Small intestine (tissue), 7 donors: ENCODE data around the gene SLC49A3. TPM values are rescaled to one million over a fixed set of nuclear protein-coding genes. Genes with fewer than 3 reads are reported as not detected.

Source experiments
- DNase-seq, 2 donors: peaks; one replicate each; pipeline versions ENCODE4 v3.0.0 to v3.0.0-alpha.2; 2013
- FAIRE-seq: peaks from 2 replicates; lab custom pipeline; 2012; peaks lifted over from hg19 to GRCh38; lab: Jason Lieb, UNC
- H3K27ac ChIP-seq, 3 donors: one replicate each; pipeline ENCODE4 v1.5.1; 2013; ENCODE audit warnings: low read length in 2 of 3, mild to moderate bottlenecking in 2 of 3, control low read depth in 1 of 3, inconsistent platforms in 1 of 3, low read depth in 1 of 3, moderate library complexity in 1 of 3
- H3K27me3 ChIP-seq, 3 donors: one replicate each; pipeline ENCODE4 v1.6.1; 2013; ENCODE audit warnings: low read length in 3 of 3, inconsistent platforms in 1 of 3; ENCODE audit not compliant: control insufficient read depth in 3 of 3, insufficient read depth in 3 of 3
- H3K36me3 ChIP-seq, 3 donors: one replicate each; pipeline ENCODE4 v1.6.1; 2013; ENCODE audit warnings: low read length in 3 of 3, inconsistent platforms in 1 of 3, low read depth in 1 of 3, mild to moderate bottlenecking in 1 of 3, moderate library complexity in 1 of 3; ENCODE audit not compliant: control insufficient read depth in 3 of 3, insufficient read depth in 2 of 3
- H3K4me1 ChIP-seq, 3 donors: one replicate each; pipeline ENCODE4 v1.6.1; 2013; ENCODE audit warnings: low read length in 2 of 3, inconsistent platforms in 1 of 3, low read depth in 1 of 3, mild to moderate bottlenecking in 1 of 3, moderate library complexity in 1 of 3; ENCODE audit not compliant: control insufficient read depth in 3 of 3, insufficient read depth in 2 of 3
- H3K4me3 ChIP-seq, 3 donors: one replicate each; pipeline ENCODE4 v1.5.1; 2013; ENCODE audit warnings: low read length in 3 of 3, control low read depth in 1 of 3, inconsistent platforms in 1 of 3, low read depth in 1 of 3, mild to moderate bottlenecking in 1 of 3, moderate library complexity in 1 of 3
- H3K9me3 ChIP-seq, 2 donors: one replicate each; pipeline ENCODE4 v1.6.1; 2013; ENCODE audit warnings: low read depth in 1 of 2, low read length in 1 of 2; ENCODE audit not compliant: control insufficient read depth in 2 of 2, insufficient read depth in 1 of 2
- WGBS, 3 donors: extraction: QIAGEN DNeasy Blood & Tissue Kit; methylation state at CpG; one replicate each; pipeline ENCODE4 v1.1.7; 2013; 5-methylcytosine and 5-hydroxymethylcytosine counted together
- polyA plus RNA-seq, 4 donors: library from polyadenylated mRNA; stranded (reverse) in 3 of 4; unstranded in 1 of 4; fragments of 200-250 nt in 3 of 4; fragments of 120-200 nt in 1 of 4; gene quantifications; one replicate each; pipeline versions ENCODE4 v1.2.1 to v1.2.3, GENCODE V29; 2013
- donor health status: healthy with polysubstance abuse.
- donor health status: control.
- donor health status: control.
- donor health status: Bipolar disorder and iron deficiency.
- donor health status: healthy.

The SLC49A3 gene
- polyA plus RNA-seq, 4 donors: 3.4 to 7.8 (median 4.6) TPM

GRCh38 chr4:678331-679103 is 10.4 kb downstream of the SLC49A3 start:
- H3K27me3 ChIP-seq: no peaks in the 10 kb centered on the region
- WGBS, 3 donors: 41 to 72% (median 43%) methylated on average over 12 to 14 of the region's 14 CpGs
- H3K4me3 ChIP-seq: no peak overlapping the region
- H3K4me1 ChIP-seq: peaks cover 2 to 45% (median 3%) of the 10 kb centered on the region in 3 donors
- DNase-seq (no peak), FAIRE-seq (no peak)
- no peaks in the 10 kb centered on the region for H3K9me3 ChIP-seq
- no peak overlapping the region for H3K27ac ChIP-seq
- H3K36me3 ChIP-seq: peaks cover 0 to 25% (median 0%) of the 10 kb centered on the region in 3 donors

GRCh38 chr4:677431-678293 is 11.3 kb downstream of the SLC49A3 start:
- H3K4me1 ChIP-seq: peaks cover 2 to 45% (median 3%) of the 10 kb centered on the region in 3 donors
- H3K36me3 ChIP-seq: peaks cover 0 to 29% (median under 1%) of the 10 kb centered on the region in 3 donors
- H3K27ac ChIP-seq: peak overlapping the region in 1 of 3 donors; percentile 41
- H3K9me3 ChIP-seq: no peaks in the 10 kb centered on the region
- H3K27me3 ChIP-seq: no peaks in the 10 kb centered on the region
- no peak overlapping the region for H3K4me3 ChIP-seq
- FAIRE-seq (no peak), DNase-seq (peak in 1 of 2 donors; percentile 76)
- 19 to 57% (median 35%) methylated on average over 26 of the region's 26 CpGs for WGBS, 3 donors

- 82 to 84% (median 82%) methylated on average over 8 of the region's 8 CpGs for WGBS, 3 donors
- FAIRE-seq (no peak), DNase-seq (no peak)
- no peaks in the 10 kb centered on the region for H3K27me3 ChIP-seq
- H3K4me1 ChIP-seq: peaks cover 2 to 39% (median 3%) of the 10 kb centered on the region in 3 donors
- H3K4me3 ChIP-seq: no peak overlapping the region
- peaks cover under 1 to 32% (median 2%) of the 10 kb centered on the region in 3 donors for H3K36me3 ChIP-seq
- H3K27ac ChIP-seq: peak overlapping the region in 1 of 3 donors; percentile 4
- H3K9me3 ChIP-seq: no peaks in the 10 kb centered on the region
Measured at GRCh38 chr4:676871-677235, 12.1 kb downstream of the SLC49A3 start.

GRCh38 chr4:675980-676870 is 12.7 kb downstream of the SLC49A3 start:
- Histone ChIP-seq H3K27me3 (no peaks in the 10 kb centered on the region), H3K27ac (peak overlapping the region in 1 of 3 donors; percentile 55), H3K9me3 (no peaks in the 10 kb centered on the region), H3K36me3 (peaks cover 5 to 39% (median 6%) of the 10 kb centered on the region in 3 donors), H3K4me1 (peaks cover 2 to 36% (median 3%) of the 10 kb centered on the region in 3 donors), H3K4me3 (no peak overlapping the region)
- no peak for FAIRE-seq
- DNase-seq: no peak
- WGBS, 3 donors: 74 to 80% (median 78%) methylated on average over 16 to 19 of the region's 19 CpGs

- no peaks in the 10 kb centered on the region for H3K9me3 ChIP-seq
- FAIRE-seq (no peak), DNase-seq (peak in 1 of 2 donors; percentile 52)
- peaks cover 6 to 45% (median 9%) of the 10 kb centered on the region in 3 donors for H3K36me3 ChIP-seq
- H3K4me1 ChIP-seq: peaks cover 2 to 28% (median 3%) of the 10 kb centered on the region in 3 donors
- H3K4me3 ChIP-seq: peak overlapping the region; percentile 71 to 83 (median 79)
- no peaks in the 10 kb centered on the region for H3K27me3 ChIP-seq
- WGBS, 3 donors: 61 to 63% (median 63%) methylated on average over 26 of the region's 26 CpGs
- peak overlapping the region; percentile 79 to 90 (median 89) for H3K27ac ChIP-seq
Measured at GRCh38 chr4:675036-675882, 13.7 kb downstream of the SLC49A3 start.

GRCh38 chr4:674172-675035 is 14.5 kb downstream of the SLC49A3 start, which contains the start of the genes ATP5ME and MYL5:
Gene ATP5ME, minus strand, starts transcription at chr4:674276. Its CDS starts 29 bp downstream, at chr4:674247.
Gene MYL5, plus strand, starts transcription at chr4:674542. Its CDS starts 3,485 bp downstream, at chr4:678027.
- FAIRE-seq (no peak), DNase-seq (peak; percentile 97 to 99)
- peaks cover 6 to 40% (median 9%) of the 10 kb centered on the region in 3 donors for H3K36me3 ChIP-seq
- H3K4me1 ChIP-seq: peaks cover 2 to 28% (median 3%) of the 10 kb centered on the region in 3 donors
- H3K27ac ChIP-seq: peak within 1 kb of the TSS; percentile 82 to 90 (median 89)
- 0 to 1% (median 0%) methylated on average over 44 to 84 of the region's 84 CpGs for WGBS, 3 donors
- no peaks in the 10 kb centered on the region for H3K9me3 ChIP-seq
- no peaks in the 10 kb centered on the region for H3K27me3 ChIP-seq
- H3K4me3 ChIP-seq: peak within 1 kb of the TSS; percentile 71 to 83 (median 79)
